GM12891 (cell line): ENCODE results near the gene TSPO2.

ENCODE experiments used
- PAX5 ChIP-seq: IDR thresholded peaks from 2 replicates; pipeline ENCODE4 v1.6.1; 2011; ENCODE audit warnings: low read length, moderate library complexity, mild to moderate bottlenecking; ENCODE audit not compliant: insufficient read depth, severe bottlenecking
- POLR2A ChIP-seq: IDR thresholded peaks from 2 replicates; pipeline ENCODE4 v1.6.1; 2011; ENCODE audit warnings: low read depth, low read length, control low read depth
- POLR2AphosphoS5 ChIP-seq: IDR thresholded peaks from 2 replicates; pipeline ENCODE4 v1.6.1; 2011; ENCODE audit warnings: low read depth, low read length, control low read depth
- POU2F2 ChIP-seq: IDR thresholded peaks from 2 replicates; pipeline ENCODE4 v1.6.1; 2011; ENCODE audit warnings: low read depth, mild to moderate bottlenecking, control low read depth, low read length, moderate library complexity
- SPI1 ChIP-seq: IDR thresholded peaks from 2 replicates; pipeline ENCODE4 v1.6.1; 2011; ENCODE audit warnings: low read depth, low read length, control low read depth
- TAF1 ChIP-seq: IDR thresholded peaks from 2 replicates; pipeline ENCODE4 v1.6.1; 2011; ENCODE audit warnings: low read depth, low read length, control low read depth

DNA sequence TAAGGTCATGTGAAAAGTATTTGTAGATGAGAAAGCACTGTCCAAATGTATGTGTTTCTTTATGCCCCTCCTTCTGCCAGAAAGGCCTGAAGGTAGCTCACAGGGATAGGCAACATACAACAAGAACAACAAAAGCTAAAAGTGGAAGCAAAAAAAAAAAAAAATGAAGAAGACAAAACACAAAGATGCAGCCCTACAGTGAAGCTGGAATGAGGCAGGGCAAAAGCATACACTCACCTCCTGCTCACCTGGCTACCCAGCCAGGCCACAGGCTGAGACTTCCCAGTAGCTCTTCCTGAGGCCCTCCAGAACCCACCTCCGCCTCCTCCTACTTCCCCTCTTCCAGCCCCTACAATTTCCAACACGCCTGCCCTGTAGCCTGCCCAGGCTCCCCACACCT is 5.7 kb upstream of the TSPO2 start:
- TF ChIP-seq POLR2A = no peak
- no peak for TF ChIP-seq SPI1
- TF ChIP-seq TAF1 = no peak
- TF ChIP-seq POLR2AphosphoS5 = no peak
- no peak for TF ChIP-seq PAX5
- no peak for TF ChIP-seq POU2F2
